HCT116 (cell line): ENCODE measurements around the gene OR52H1. TPM values are rescaled to one million over a fixed set of nuclear protein-coding genes. Genes with fewer than 3 reads are reported as not detected.

Experiments used
- ATAC-seq: fragments of 200-7000 bp; cut with Tn5 transposase; 2 replicates; pipeline ENCODE4 v1.9.1; 2020; ENCODE audit warnings: mild to moderate bottlenecking, moderate library complexity
- BruUV-seq: library from RNA; stranded (reverse); fragments of 400-500 nt; replicated peaks from 2 replicates; lab custom pipeline; 2021; lab: Mats Ljungman, UMichigan
- CTCF ChIA-PET: fragments of 300-600 bp; sonication (Branson Sonifier 250); formaldehyde crosslinking; loops from one replicate; lab custom pipeline; 2021; ENCODE audit warnings: antibody characterized with exemption; lab: Charles Lee
- POLR2A ChIA-PET: fragments of 300-600, 350-600 bp; sonication (Branson Sonifier 250); formaldehyde crosslinking; loops from one replicate; lab custom pipeline; 2021; ENCODE audit warnings: antibody characterized with exemption; lab: Charles Lee
- RAD21 ChIA-PET, 2 experiments: fragments of 300-600 bp; sonication (Branson Sonifier 250); formaldehyde crosslinking; loops; one replicate each; lab custom pipeline; 2023; ENCODE audit warnings: low total read pairs in 2 of 2; ENCODE audit not compliant: uncharacterized antibody in 2 of 2, unreplicated experiment in 2 of 2, low non-redundant PET in 1 of 2; lab: Charles Lee
- DNase-seq: peaks from one replicate; pipeline ENCODE4 v3.0.0-alpha.2; 2010; ENCODE audit warnings: low read depth, low spot score
- H2AFZ ChIP-seq: fragments of 200-600 bp; shearing (Covaris generic), sonication (generic); 2 replicates; pipeline ENCODE4 v1.6.1; 2017; ENCODE audit warnings: low read depth, mixed run types, mixed read lengths, antibody characterized with exemption, low read length; ENCODE audit not compliant: poor library complexity, severe bottlenecking
- H3K27ac ChIP-seq: 2 replicates; pipeline ENCODE4 v1.5.1; 2012; ENCODE audit warnings: low read depth, low read length
- H3K27me3 ChIP-seq: fragments of 200-600 bp; sonication (generic); 2 replicates; pipeline ENCODE4 v1.6.1; 2016; ENCODE audit warnings: mixed run types, low read length, mixed read lengths; ENCODE audit not compliant: insufficient read depth
- H3K36me3 ChIP-seq, 2 experiments: fragments of 200-500 bp in 1 of 2; fragments of 200-600 bp in 1 of 2; sonication (Bioruptor generic) in 1 of 2; sonication (generic) in 1 of 2; 2 replicates each; pipeline versions ENCODE4 v1.5.1 to v1.6.1; 2014 to 2016; ENCODE audit warnings: low read length in 2 of 2, inconsistent platforms in 1 of 2, mixed read lengths in 1 of 2, mixed run types in 1 of 2; ENCODE audit not compliant: insufficient read depth in 2 of 2, control insufficient read depth in 1 of 2
- H3K4me1 ChIP-seq, 2 experiments: fragments of 200-600 bp in 1 of 2; sonication (generic) in 1 of 2; 2 replicates each; pipeline versions ENCODE4 v1.5.1 to v1.6.1; 2012 to 2017; ENCODE audit warnings: low read length in 2 of 2, inconsistent platforms in 1 of 2, mild to moderate bottlenecking in 1 of 2, mixed read lengths in 1 of 2, mixed run types in 1 of 2, moderate library complexity in 1 of 2; ENCODE audit not compliant: insufficient read depth in 2 of 2, control insufficient read depth in 1 of 2
- H3K4me2 ChIP-seq: fragments of 200-600 bp; sonication (generic); 2 replicates; pipeline ENCODE4 v1.6.1; 2017; ENCODE audit warnings: mixed run types, low read length, mixed read lengths
- H3K4me3 ChIP-seq, 2 experiments: fragments of 200-600 bp in 1 of 2; sonication (generic) in 1 of 2; replicated peaks in 1 of 2; 2 replicates each; pipeline ENCODE4 v1.5.1; 2011 to 2016; ENCODE audit warnings: low read length in 2 of 2, control low read depth in 1 of 2, low read depth in 1 of 2, mild to moderate bottlenecking in 1 of 2, mixed read lengths in 1 of 2, mixed run types in 1 of 2
- H3K79me2 ChIP-seq: fragments of 200-600 bp; sonication (generic); 2 replicates; pipeline ENCODE4 v1.6.1; 2017; ENCODE audit warnings: mild to moderate bottlenecking, mixed run types, low read length, moderate library complexity, mixed read lengths; ENCODE audit not compliant: insufficient read depth
- H3K9ac ChIP-seq: fragments of 200-600 bp; sonication (generic); 2 replicates; pipeline ENCODE4 v1.6.1; 2016; ENCODE audit warnings: low read length, mixed read lengths
- H3K9me2 ChIP-seq: fragments of 200-600 bp; sonication (generic), shearing (Covaris generic); 2 replicates; pipeline ENCODE4 v1.6.1; 2017; ENCODE audit warnings: mixed run types, mild to moderate bottlenecking, moderate library complexity; ENCODE audit not compliant: insufficient read depth
- H3K9me3 ChIP-seq, 2 experiments: fragments of 200-500 bp in 1 of 2; fragments of 200-600 bp in 1 of 2; sonication (Bioruptor generic) in 1 of 2; sonication (generic) in 1 of 2; 2 replicates each; pipeline ENCODE4 v1.6.1; 2014 to 2017; ENCODE audit warnings: low read length in 2 of 2, mixed read lengths in 2 of 2, inconsistent platforms in 1 of 2, low read depth in 1 of 2, mild to moderate bottlenecking in 1 of 2, mixed run types in 1 of 2, moderate library complexity in 1 of 2; ENCODE audit not compliant: control insufficient read depth in 1 of 2, insufficient read depth in 1 of 2
- H4K20me1 ChIP-seq: fragments of 200-600 bp; sonication (generic), shearing (Covaris generic); 2 replicates; pipeline ENCODE4 v1.6.1; 2017; ENCODE audit warnings: mixed run types, mild to moderate bottlenecking, moderate library complexity; ENCODE audit not compliant: insufficient read depth
- EGR1 ChIP-seq: IDR thresholded peaks from 2 replicates; pipeline ENCODE4 v1.6.1; 2012; ENCODE audit warnings: low read depth
- ELF1 ChIP-seq: IDR thresholded peaks from 2 replicates; pipeline ENCODE4 v1.6.1; 2012; ENCODE audit warnings: low read depth, borderline replicate concordance
- EZH2 ChIP-seq: fragments of 200-600 bp; sonication (generic); IDR thresholded peaks from 2 replicates; pipeline ENCODE4 v1.6.1; 2017; ENCODE audit warnings: antibody characterized with exemption, mixed run types
- JUND ChIP-seq: IDR thresholded peaks from 2 replicates; pipeline ENCODE4 v1.6.1; 2012
- POLR2A ChIP-seq: IDR thresholded peaks from 2 replicates; pipeline ENCODE4 v1.7.0; 2011; ENCODE audit warnings: borderline replicate concordance; ENCODE audit not compliant: insufficient read depth, insufficient read length; ENCODE audit errors: extremely low read depth
- POLR2AphosphoS5 ChIP-seq: IDR thresholded peaks from 2 replicates; pipeline ENCODE4 v1.6.1; 2011; ENCODE audit warnings: mild to moderate bottlenecking, low read depth, low read length, moderate library complexity
- RAD21 ChIP-seq: IDR thresholded peaks from 2 replicates; pipeline ENCODE4 v1.6.1; 2012; ENCODE audit warnings: low read depth, mild to moderate bottlenecking
- SIN3A ChIP-seq: IDR thresholded peaks from 2 replicates; pipeline ENCODE4 v1.6.1; 2012; ENCODE audit warnings: low read depth
- SP1 ChIP-seq: IDR thresholded peaks from 2 replicates; pipeline ENCODE4 v1.6.1; 2012; ENCODE audit warnings: low read depth
- SRF ChIP-seq: IDR thresholded peaks from 2 replicates; pipeline ENCODE4 v1.6.1; 2012; ENCODE audit warnings: low read depth
- TCF7L2 ChIP-seq: IDR thresholded peaks from 2 replicates; pipeline ENCODE4 v1.7.0; 2011; ENCODE audit warnings: borderline replicate concordance, inconsistent platforms; ENCODE audit not compliant: insufficient read depth, insufficient read length; ENCODE audit errors: extremely low read depth
- YY1 ChIP-seq: IDR thresholded peaks from 2 replicates; pipeline ENCODE4 v1.6.1; 2011; ENCODE audit warnings: low read length, low read depth, moderate library complexity, mild to moderate bottlenecking; ENCODE audit not compliant: insufficient replicate concordance; ENCODE audit errors: extremely low read depth
- ZFX ChIP-seq: fragments of 450-650 bp; IDR thresholded peaks from 2 replicates; pipeline ENCODE4 v1.6.1; 2017
- intact Hi-C: fragments of 100-400 bp; cut with micrococcal nuclease; formaldehyde crosslinking; loops from 2 replicates; pipeline ENCODE4 v1.10.0; 2022
- total RNA-seq: library from RNA; stranded (reverse); gene quantifications from one replicate; pipeline ENCODE4 v1.2.1, GENCODE V29; 2021; ENCODE audit not compliant: unreplicated experiment
- TF ChIP-seq, protein P1 (sequence below), 3 experiments: fragments of 200-600 bp in 1 of 3; sonication (generic) in 1 of 3; IDR thresholded peaks in 2 of 3; conservative IDR thresholded peaks in 1 of 3; 2 replicates each; pipeline ENCODE4 v1.5.1; 2012 to 2017; ENCODE audit warnings: low read depth in 2 of 3, low read length in 2 of 3, antibody characterized with exemption in 1 of 3, borderline replicate concordance in 1 of 3, control low read depth in 1 of 3, mild to moderate bottlenecking in 1 of 3, mixed read lengths in 1 of 3, mixed run types in 1 of 3, moderate library complexity in 1 of 3; ENCODE audit not compliant: insufficient read depth in 1 of 3
- TF ChIP-seq, protein P2 (sequence below): IDR thresholded peaks from 2 replicates; pipeline ENCODE4 v1.6.1; 2012

The OR52H1 gene
- total RNA-seq, 1 experiment from 2014 or later: not detected

DNA sequence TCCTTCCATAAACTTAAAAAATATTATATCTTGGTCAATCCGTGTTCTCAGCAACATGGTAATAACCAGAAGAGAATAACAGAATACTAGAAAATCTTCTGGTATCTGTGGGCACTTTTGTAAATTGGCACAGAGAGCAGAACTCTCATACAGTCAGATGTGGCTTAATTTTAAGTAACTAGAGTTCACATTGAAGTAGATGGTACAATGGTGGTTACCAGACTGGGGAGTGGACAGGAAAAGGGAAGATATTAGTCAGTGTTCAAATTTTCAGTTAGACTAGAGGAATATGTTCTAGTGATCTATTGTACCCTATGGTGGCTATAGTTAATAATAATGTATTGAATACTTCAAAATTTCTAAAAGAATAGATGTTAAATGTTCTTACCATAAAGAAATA, 6.9 kb downstream of the OR52H1 start:
- Histone ChIP-seq H3K79me2 (no peaks in the 10 kb centered on the region), H3K9ac (no peak overlapping the region), H3K27ac (no peak overlapping the region), H4K20me1 (no peaks in the 10 kb centered on the region), H3K4me2 (no peak overlapping the region), H2AFZ (no peak overlapping the region), H3K4me1 (no peaks in the 10 kb centered on the region), H3K9me3 (no peaks in the 10 kb centered on the region), H3K9me2 (no peaks in the 10 kb centered on the region), H3K36me3 (no peaks in the 10 kb centered on the region), H3K27me3 (0 out of 2 replicates have a peak, but pooled peaks cover 2% of the 10 kb centered on the region), H3K4me3 (no peak overlapping the region)
- DNase-seq: no peak
- no TSS peak for BruUV-seq
- ChIA-PET CTCF (no interaction called here), POLR2A (no interaction called here), RAD21 (no interaction called here)
- no peak for ATAC-seq
- intact Hi-C loops: no loop called here
- TF ChIP-seq ELF1 (no peak), EGR1 (no peak), POLR2AphosphoS5 (no peak), YY1 (no peak), EZH2 (no peak), JUND (no peak), SRF (no peak), TCF7L2 (no peak), POLR2A (no peak), ZFX (no peak), RAD21 (no peak), SIN3A (no peak), SP1 (no peak)
- TF ChIP-seq, protein P1, sequence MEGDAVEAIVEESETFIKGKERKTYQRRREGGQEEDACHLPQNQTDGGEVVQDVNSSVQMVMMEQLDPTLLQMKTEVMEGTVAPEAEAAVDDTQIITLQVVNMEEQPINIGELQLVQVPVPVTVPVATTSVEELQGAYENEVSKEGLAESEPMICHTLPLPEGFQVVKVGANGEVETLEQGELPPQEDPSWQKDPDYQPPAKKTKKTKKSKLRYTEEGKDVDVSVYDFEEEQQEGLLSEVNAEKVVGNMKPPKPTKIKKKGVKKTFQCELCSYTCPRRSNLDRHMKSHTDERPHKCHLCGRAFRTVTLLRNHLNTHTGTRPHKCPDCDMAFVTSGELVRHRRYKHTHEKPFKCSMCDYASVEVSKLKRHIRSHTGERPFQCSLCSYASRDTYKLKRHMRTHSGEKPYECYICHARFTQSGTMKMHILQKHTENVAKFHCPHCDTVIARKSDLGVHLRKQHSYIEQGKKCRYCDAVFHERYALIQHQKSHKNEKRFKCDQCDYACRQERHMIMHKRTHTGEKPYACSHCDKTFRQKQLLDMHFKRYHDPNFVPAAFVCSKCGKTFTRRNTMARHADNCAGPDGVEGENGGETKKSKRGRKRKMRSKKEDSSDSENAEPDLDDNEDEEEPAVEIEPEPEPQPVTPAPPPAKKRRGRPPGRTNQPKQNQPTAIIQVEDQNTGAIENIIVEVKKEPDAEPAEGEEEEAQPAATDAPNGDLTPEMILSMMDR (IDR thresholded peaks at IDR 0.05 in 2 of 3, conservative IDR thresholded peaks at IDR 0.05 in 1 of 3; ENCODE audit: borderline replicate concordance in 1 of 3, insufficient read depth in 1 of 3, low read depth in 2 of 3, low read length in 2 of 3): no peak
- TF ChIP-seq, protein P2, sequence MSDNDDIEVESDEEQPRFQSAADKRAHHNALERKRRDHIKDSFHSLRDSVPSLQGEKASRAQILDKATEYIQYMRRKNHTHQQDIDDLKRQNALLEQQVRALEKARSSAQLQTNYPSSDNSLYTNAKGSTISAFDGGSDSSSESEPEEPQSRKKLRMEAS: no peak
